NT2/D1 (cell line): ENCODE data around the gene SCAANT1.

Source experiments
- DNase-seq: peaks from one replicate; pipeline ENCODE4 v3.0.0-alpha.2; 2011; ENCODE audit warnings: low read depth, low spot score
- H3K27me3 ChIP-seq: 2 replicates; pipeline ENCODE4 v1.6.0; 2011; ENCODE audit warnings: mild to moderate bottlenecking; ENCODE audit not compliant: insufficient read length, insufficient read depth
- H3K36me3 ChIP-seq: 2 replicates; pipeline ENCODE4 v1.6.1; 2011; ENCODE audit warnings: mild to moderate bottlenecking, low read length, mixed read lengths; ENCODE audit not compliant: insufficient read depth, insufficient read length
- H3K4me1 ChIP-seq: 2 replicates; pipeline ENCODE4 v1.5.1; 2011; ENCODE audit not compliant: insufficient read depth, insufficient read length
- H3K4me3 ChIP-seq: 2 replicates; pipeline ENCODE4 v1.5.1; 2011; ENCODE audit warnings: low read depth; ENCODE audit not compliant: insufficient read length
- H3K9ac ChIP-seq: 2 replicates; pipeline ENCODE4 v1.6.0; 2011; ENCODE audit warnings: low read depth; ENCODE audit not compliant: insufficient read length
- H3K9me3 ChIP-seq: 2 replicates; pipeline ENCODE4 v1.5.1; 2011; ENCODE audit warnings: mild to moderate bottlenecking, low read length; ENCODE audit not compliant: insufficient read depth
- SUZ12 ChIP-seq: IDR thresholded peaks from 2 replicates; pipeline ENCODE4 v1.6.1; 2011; ENCODE audit not compliant: insufficient read length, insufficient read depth; ENCODE audit errors: extremely low read depth
- YY1 ChIP-seq: IDR thresholded peaks from 2 replicates; pipeline ENCODE4 v1.6.1; 2011; ENCODE audit not compliant: insufficient read length, insufficient read depth
- ZNF274 ChIP-seq: IDR thresholded peaks from 2 replicates; pipeline ENCODE4 v1.6.1; 2011; ENCODE audit warnings: mild to moderate bottlenecking, low read depth, low read length

Gene SCAANT1

DNA sequence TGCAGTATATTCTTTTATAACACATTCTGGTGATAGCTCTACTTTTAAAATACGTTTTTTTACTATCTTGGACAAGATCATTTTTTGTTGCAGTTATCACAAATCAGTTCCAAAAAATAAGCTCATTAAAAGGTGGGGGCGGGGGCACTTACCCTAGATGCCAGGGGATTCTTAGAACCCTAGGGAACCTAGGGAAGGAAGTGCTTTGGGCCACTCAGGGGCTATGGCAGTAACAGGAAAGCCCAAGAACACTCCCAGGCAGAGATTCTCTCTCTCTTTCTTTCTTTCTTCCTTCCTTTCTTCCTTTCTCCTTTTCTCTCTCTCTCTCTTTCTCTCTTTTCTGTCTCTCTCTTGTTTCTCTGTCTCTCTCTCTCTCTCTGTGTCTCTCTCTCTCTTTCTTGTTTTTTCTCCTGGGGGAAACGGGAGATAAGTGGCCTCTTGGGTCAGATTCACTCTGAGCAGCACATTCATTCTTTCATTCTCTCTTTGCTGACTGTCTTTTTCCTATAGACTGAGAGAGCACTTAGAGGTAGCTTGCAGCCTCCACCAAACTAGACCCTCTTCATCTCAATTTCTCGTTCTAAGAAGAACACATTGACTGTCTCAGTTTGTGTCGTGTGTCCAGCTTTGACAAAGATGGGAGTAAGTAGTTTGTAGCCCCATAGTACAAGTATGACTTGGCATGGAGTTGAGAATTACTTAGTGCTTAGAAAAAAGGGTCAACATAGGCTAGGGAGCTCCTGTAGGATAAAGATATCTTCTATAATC is 16.6 kb downstream of the SCAANT1 start:
- Histone ChIP-seq H3K4me3 (no peak overlapping the region), H3K9me3 (no peaks in the 10 kb centered on the region), H3K4me1 (no peaks in the 10 kb centered on the region), H3K27me3 (no peaks in the 10 kb centered on the region), H3K9ac (no peak overlapping the region), H3K36me3 (peaks cover 24% of the 10 kb centered on the region)
- no peak for TF ChIP-seq SUZ12
- TF ChIP-seq ZNF274, result no peak
- TF ChIP-seq YY1, result no peak
- DNase-seq, result no peak

DNA sequence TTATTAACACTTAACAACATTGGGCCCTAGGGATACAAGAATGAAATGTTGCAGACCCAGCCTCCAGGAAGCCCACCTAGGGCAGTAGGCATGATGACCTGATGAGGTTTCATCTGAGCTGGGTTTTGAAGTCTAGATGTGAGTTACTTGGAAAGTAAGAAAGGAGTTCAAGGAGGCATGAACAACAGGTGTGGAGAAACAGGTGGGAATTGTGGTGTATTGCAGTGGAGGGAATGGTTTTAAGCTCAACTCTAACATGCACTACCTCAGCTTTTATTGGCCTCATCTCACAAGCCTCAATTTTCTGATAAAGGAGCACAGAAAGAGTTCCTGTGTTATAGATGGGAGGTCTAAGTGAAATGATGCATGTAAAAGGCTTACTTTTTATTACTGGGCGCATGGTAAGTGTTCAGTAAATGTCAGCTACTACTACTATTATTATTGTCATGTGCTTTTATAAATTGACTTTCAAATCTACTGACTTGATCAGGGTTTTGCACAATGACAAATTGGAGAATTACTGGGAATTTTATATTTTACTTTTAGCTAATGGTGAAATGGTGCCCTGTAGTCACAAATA is 19.3 kb downstream of the SCAANT1 start:
- Histone ChIP-seq H3K9ac (no peak overlapping the region), H3K9me3 (no peaks in the 10 kb centered on the region), H3K27me3 (no peaks in the 10 kb centered on the region), H3K4me1 (no peaks in the 10 kb centered on the region), H3K4me3 (no peak overlapping the region), H3K36me3 (peaks cover 2% of the 10 kb centered on the region)
- TF ChIP-seq SUZ12, result no peak
- DNase-seq, result no peak

DNA sequence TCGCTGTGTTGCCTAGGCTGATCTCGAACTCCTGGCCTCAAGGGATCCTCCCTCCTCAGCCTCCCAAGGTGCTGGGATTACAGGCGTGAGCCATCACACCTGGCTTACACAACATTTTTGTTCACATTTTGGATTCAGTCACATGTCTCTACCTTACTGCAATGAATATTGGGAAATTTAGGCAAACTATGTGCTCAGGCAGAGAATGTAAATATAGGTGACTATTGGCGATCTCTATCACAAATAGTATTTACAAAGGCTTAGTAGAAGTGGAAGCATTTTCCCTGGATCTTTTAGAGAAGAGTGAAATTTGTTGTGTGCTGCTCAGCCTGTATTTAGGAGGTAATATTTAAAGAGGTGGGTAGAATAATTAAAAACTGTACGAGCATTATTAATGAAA is 20.7 kb downstream of the SCAANT1 start:
- Histone ChIP-seq H3K36me3 (peaks cover 2% of the 10 kb centered on the region), H3K27me3 (no peaks in the 10 kb centered on the region), H3K4me3 (no peak overlapping the region), H3K4me1 (no peaks in the 10 kb centered on the region), H3K9ac (no peak overlapping the region), H3K9me3 (no peaks in the 10 kb centered on the region)
- TF ChIP-seq YY1, result no peak
- no peak for TF ChIP-seq ZNF274
- TF ChIP-seq SUZ12, result no peak
- no peak for DNase-seq

GRCh38 chr3:63886858-63887257 is 25.3 kb downstream of the SCAANT1 start:
- no peaks in the 10 kb centered on the region for H3K27me3 ChIP-seq
- H3K9ac ChIP-seq, result no peak overlapping the region
- TF ChIP-seq YY1 (no peak), ZNF274 (no peak), SUZ12 (no peak)
- H3K4me3 ChIP-seq, result no peak overlapping the region
- H3K36me3 ChIP-seq, result peaks cover 2% of the 10 kb centered on the region
- H3K4me1 ChIP-seq, result no peaks in the 10 kb centered on the region
- no peaks in the 10 kb centered on the region for H3K9me3 ChIP-seq
- no peak for DNase-seq

GRCh38 chr3:63880653-63881052 is 31.5 kb downstream of the SCAANT1 start:
- H3K4me3 ChIP-seq, result no peak overlapping the region
- H3K9ac ChIP-seq, result no peak overlapping the region
- H3K4me1 ChIP-seq, result no peaks in the 10 kb centered on the region
- peaks cover 2% of the 10 kb centered on the region for H3K36me3 ChIP-seq
- TF ChIP-seq SUZ12 (no peak), YY1 (no peak), ZNF274 (no peak)
- no peaks in the 10 kb centered on the region for H3K27me3 ChIP-seq
- H3K9me3 ChIP-seq, result no peaks in the 10 kb centered on the region
- no peak for DNase-seq

- TF ChIP-seq SUZ12 (no peak), YY1 (no peak), ZNF274 (no peak)
- DNase-seq, result no peak
- H3K4me1 ChIP-seq, result no peaks in the 10 kb centered on the region
- no peak overlapping the region for H3K4me3 ChIP-seq
- H3K9ac ChIP-seq, result no peak overlapping the region
- H3K36me3 ChIP-seq, result peaks cover 3% of the 10 kb centered on the region
- H3K9me3 ChIP-seq, result no peaks in the 10 kb centered on the region
- no peaks in the 10 kb centered on the region for H3K27me3 ChIP-seq
Observed at GRCh38 chr3:63878394-63879060, 33.7 kb downstream of the SCAANT1 start.

DNA sequence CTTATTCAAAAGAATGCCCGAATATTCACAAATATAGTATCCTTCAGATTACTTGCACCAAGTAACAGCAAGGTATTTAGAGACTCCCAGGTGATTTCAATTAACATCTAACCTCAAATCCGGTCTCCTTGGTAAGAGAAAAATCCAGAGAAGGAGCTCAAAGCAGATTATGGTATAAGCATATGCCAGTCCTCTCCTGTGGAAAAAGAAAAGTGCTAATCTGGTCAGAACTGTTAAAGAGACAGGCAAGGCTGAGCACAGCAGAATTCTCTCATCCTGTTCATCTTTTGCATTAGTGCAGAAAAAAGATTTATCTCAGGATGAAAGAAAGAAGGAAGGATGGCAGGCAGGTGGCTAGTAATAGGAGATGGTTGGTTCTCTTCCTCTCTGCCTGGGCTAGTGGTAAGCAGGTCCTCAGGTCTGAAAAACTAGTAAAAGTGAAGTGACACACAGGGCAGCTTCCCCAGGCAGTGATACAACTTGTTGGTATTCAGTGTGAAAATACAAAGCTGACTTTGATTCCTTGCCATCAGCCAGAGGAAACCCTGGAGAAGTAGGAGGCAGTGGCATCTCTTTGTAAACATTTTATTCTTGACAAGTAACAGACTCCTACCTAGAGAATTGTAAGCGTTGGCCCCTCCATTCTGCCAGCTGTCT is 34.3 kb downstream of the SCAANT1 start:
- no peak for DNase-seq
- H3K4me1 ChIP-seq, result no peaks in the 10 kb centered on the region
- H3K9me3 ChIP-seq, result no peaks in the 10 kb centered on the region
- TF ChIP-seq YY1 (no peak), ZNF274 (no peak)
- no peaks in the 10 kb centered on the region for H3K27me3 ChIP-seq
- H3K36me3 ChIP-seq, result peaks cover 4% of the 10 kb centered on the region
- no peak overlapping the region for H3K4me3 ChIP-seq
- no peak overlapping the region for H3K9ac ChIP-seq
